COR-L47 (cell line): ENCODE measurements around the gene UBE4B.
"Not testable (repeated sequence)": the region's sequence is repeated elsewhere in the genome, so short reads cannot be mapped to it uniquely, and the experiment has no call there.

Experiments
- DNase-seq: peaks from one replicate; lab custom pipeline; 2025; lab: John Stamatoyannopoulos, UW

Gene UBE4B

DNA sequence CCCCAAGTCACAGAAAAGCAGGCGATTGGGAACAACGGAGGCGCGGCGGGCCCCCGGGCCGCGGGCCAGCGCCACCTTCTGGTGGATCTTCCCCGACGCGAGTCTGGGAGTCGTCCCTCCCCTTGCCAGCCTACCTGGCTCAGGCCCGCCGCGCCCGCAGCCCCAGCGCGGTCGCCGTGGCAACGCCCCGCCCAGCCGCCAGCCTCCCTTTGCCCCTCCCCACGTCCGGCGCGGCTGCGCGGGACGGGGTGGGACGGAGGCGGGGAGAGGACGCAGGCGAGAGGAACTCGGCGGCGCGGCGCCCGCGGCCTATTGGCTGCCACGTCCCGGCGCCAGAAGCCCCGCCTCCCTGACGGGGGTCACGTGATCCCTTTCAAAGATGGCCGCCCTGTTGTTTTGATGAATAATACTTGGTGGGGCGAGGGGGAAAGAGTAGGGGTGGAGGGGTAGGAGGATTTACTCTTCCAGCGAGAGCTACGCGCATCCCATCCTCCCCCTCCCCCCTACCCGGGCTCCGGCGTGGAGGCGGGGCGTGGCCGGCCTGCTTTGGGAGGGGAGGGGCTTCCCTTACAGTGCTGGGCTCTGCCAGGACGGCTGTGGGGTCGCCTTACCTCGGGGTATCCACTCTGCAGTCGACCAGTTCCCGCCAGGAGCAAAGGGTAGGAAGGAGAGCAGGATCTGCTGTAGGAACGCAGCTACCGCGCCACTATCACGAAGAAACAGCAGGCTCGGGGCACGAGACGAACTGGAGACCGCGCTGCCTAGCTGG lies at the start of gene UBE4B:
Gene UBE4B, plus strand, starts transcription at position 369 of the 769 bp plus-strand sequence. CDS start 713 bp downstream, outside the sequence.
- peak; percentile 97 for DNase-seq

DNA sequence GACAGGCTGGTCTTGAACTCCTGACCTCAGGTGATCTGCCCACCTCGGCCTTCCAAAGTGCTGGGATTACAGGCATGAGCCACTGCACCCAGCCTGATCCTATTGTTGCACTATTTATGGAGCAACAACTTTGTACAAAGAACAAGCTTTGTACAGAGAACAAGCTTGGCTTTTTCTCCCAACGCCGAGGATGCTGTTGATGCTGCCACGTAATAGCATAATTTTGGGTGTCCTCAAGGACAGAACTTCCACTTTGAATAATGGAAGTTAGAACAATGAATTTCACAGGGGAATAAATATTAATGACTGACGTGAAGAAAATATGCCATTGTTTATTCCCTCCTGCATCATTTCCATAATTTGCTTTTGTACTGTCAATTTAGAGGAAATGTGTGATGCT lies 48.5 kb upstream of the UBE4B start:
- DNase-seq: no peak

DNA sequence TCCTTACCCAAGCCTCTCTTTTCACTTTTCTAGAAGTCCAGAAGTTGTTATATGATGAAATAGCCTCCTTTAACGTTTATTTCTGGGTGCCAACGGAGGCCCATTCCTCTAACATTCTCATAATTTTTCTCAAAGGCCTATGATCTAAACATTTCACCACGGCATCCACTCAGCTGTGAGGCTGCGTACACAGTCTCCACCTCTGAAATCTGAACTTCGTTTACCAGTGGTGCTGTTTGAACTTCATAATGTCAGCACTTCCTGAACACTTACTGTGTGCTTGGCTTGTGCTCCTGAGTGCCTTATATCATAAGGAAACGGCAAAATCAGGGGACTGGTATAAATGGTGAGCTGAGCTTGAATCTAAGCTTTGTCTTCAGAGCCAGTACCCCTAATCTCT lies 47.8 kb upstream of the UBE4B start:
- DNase-seq: no peak

DNA sequence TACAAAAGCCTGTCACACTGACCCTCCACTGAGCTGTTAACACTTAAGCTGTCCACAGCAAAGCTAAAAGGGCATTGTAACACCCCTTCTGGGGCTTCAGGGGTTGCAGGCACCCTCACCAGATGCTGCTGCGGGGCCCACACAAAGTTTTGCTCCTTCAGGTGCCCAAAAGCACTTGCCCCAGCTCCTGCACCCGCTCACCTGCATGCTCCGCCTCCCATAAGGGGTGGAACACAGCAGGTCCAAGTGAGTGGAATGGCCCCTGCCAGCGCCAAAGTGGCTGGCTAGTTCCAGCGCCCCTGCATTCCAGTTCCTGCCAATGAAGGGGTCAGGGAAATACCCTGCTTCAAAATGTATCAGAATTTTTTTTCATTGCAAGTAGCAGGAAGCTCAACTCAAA lies 43.0 kb upstream of the UBE4B start:
- no peak for DNase-seq

DNA sequence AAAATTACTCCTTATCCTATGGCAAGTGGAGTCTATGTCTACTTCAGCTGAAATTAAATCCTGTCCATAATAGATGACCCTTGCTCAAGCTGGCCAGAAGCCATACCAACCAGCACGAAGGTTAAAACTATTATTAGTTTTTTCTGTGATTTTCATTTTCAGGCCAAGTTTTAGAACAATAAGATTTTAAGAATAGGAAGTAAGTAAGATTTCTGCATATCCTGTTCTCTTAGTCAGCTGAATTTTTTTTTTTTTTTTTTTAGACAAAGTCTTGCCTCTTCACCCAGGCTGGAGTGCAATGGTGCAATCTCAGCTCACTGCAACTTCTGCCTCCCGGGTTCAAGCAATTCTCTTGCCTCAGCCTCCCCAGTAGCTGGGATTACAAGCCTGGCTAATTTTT lies 41.8 kb upstream of the UBE4B start:
- no peak for DNase-seq

DNA sequence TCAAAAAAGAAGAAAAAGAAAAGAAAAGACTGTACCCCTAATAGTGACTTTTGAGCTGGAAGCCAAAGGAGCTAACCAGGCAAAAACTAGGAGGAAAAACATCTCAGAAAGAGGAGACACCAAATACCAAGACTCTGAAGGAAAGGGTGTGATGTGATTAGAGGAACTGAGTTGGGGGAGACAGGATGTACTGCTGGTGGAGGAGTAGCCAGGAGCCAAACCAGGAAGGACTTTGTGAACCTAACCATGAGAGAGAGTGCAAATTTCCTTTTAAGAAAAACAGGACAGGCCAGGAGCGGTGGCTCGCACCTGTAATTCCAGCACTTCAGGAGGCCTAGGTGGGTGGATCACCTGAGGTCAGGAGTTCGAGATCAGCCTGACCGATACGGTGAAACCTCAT lies 39.8 kb upstream of the UBE4B start:
- DNase-seq: no peak

DNA sequence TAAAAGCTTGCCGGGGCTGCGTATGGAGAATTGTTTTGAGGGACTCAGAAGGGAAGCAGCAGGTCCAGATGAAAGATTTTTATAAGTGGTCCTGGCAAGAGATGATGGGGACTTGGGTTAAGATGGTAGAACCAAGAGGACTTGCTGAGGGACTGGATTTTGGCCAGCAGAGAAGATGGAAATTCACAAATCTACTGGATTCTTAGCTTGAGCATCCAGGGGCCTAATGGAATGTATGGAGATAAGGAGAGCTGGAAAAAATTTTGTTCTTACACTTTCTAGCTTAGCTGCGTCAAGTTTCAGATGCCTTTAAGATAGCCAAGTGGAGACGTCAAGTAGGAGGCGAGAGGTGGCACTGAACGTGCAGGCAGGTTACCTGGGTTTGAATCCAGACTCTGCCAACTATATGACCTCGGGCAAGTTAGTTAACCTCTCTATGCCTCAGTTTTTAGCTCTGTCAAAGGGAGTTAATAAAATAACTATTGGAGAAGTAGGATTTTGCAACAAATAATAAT lies 39.1 kb upstream of the UBE4B start:
- DNase-seq: no peak

DNA sequence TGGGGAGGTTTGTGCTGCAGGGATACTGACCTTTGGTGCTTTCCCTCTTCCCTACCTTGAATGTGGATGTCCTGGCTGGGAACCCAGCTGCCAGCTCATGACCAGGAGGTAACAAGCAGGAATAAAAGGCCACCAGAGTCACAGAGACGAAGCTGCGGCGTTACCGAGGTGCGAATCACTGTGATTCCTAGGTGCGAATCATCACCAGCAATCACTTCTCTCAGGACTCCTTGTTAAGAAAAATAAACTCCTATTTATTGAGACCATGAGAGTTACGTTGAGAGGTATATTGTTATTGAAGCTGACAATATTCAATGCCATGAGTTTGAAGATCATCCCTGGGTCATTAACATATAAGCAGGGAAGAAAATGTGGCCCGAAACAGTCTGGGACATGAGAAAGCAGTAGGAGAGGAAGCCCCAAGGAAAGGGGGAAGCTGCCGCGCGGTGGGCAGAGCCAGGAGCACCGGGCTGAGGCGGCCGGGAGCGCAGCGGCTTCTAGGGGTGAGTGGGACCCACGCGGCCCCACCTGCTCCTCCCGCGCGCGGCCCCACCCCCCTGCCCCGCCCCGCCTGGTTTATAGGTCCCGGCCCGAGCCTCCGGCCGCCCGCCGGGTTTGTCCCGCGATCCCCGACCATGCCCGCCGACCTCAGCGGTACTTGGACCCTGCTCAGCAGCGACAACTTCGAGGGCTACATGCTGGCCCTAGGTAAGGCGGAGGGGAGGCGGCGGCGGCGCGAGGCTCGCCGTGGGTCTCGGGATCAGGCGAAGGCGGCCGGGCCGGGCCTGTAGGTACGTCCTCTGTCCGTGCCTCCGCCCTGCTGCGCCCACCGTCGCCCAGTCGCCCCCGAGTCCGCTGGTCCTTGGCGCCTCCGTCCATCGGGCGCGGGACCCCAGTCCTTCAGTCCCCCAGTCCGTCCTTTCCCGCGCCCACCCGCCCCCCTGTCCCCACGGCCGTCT lies 35.9 kb upstream of the UBE4B start, which contains the start of gene RBP7:
Gene RBP7, plus strand, starts transcription at position 605 of the 959 bp plus-strand sequence. Its CDS starts 31 bp downstream, at position 636.
- no peak for DNase-seq

DNA sequence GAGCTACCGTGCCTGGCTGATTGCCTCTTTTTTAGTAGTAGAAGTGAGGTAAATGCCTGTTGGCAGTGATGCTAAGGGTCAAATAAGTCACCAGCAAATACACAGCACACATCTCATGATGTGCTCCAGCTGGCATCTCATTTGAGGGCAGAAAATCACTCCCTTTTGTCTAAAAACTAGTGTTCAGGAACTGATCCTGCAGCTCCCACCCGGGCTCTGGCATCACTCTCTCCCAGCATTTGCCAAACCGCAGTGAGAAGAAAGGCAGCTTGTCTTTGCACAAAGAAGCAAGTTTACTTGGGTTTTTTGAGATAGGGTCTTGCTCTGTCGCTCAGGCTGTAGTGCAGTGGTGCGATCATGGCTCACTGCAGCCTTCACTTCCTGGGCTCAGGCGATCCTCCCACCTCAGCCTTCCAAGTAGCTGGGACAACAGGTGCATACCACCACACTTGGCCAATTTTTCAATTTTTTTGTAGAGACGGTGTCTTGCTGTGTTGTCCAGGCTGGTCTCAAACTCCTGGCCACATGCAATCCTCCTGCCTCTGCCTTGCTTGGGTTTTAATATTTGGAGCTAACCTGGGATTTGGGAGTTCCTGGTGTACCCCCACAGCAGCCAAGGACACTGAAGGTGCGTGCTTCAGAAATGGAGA lies 31.6 kb upstream of the UBE4B start:
- DNase-seq: no peak

DNA sequence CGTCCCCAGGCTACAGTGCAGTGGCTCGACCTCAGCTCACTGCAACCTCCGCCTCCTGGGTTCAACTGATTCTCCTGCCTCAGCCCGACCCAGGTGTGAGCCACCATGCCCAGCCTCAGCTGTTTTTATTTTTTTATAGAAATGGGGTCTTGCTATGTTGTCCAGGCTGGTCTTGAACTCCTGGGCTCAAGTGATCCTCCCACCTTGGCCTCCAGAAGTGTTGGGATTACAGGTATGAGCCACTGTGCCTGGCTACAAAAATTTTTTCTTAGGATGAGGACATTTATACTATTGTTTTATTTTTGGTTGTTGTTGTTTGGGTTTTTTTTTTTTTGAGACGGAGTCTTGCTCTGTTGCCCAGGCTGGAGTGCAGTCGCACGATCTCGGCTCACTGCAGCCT lies 27.5 kb upstream of the UBE4B start:
- DNase-seq: not testable (repeated sequence)

DNA sequence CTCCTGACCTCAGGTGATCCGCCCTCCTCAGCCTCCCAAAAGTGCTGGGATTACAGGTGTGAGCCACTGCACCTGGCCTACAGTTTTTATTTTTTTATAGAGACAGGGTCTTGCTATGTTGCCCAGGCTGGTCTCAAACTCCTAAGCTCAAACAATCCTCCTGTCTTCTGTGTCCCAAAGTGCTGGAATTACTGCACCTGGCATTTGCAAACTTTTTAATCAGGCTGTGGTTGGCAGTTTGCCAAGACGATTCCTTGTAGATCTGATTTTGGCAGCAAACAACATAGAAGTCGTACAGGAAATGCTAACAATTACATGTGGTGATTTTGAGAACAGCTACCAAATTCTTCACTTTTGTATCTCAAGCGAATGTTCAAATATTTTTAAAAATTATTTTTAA lies 25.6 kb upstream of the UBE4B start:
- DNase-seq: peak; percentile 18

DNA sequence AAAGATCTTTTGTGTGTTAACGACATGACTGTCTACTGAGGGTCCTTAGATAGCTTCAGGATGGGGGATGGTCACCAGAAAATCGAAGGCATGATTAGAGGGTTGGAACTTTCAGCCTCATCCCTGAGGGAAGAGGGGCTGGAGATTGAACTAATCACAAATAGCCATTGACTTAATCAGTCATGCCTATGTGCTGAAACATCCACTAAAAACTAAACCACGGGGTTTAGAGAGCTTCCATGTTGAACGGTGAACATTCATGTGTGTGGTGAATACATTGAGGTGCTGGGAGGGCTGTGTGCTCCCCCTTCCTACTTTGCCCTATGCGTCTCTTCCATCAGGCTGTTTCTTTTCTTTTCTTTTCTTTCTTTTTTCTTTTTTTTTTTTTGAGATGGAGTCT lies 18.7 kb upstream of the UBE4B start:
- no peak for DNase-seq

DNA sequence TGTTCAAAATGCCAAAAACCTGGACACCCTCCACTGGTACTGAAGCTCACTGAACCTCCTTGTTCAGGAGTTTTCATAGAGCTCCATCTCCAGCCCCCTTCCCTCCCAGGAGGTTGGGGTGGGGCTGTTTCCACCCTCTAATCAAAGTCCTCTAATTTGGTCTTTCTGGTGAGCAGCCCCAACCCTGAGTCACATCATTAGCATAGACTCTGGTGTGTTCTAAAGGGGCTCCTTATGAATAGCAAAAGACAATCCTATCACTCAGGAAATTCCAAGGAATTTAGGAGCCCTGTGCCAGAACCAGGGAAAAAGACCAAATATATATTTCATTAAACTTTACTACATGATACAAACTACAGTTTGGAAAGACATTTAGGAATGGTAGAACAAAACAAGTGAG lies 13.2 kb upstream of the UBE4B start:
- no peak for DNase-seq

DNA sequence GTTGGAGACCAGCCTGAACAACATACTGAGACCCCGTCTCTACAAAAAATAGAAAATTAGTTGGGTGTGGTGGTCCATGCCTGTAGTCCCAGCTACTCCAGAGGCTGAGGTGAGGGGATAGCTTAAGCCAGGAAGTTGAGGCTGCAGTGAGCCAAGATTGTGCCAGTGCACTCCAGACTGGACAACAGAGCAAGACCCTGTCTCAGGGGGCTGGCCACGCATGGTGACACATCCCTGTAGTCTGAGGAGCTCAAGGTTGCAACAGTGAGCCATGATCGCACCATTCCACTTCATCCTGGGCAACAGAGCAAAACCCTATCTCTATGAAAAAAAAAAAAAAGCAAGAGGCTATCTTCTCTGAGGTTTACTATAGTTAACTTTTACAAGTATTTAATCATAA lies 12.7 kb upstream of the UBE4B start:
- no peak for DNase-seq

DNA sequence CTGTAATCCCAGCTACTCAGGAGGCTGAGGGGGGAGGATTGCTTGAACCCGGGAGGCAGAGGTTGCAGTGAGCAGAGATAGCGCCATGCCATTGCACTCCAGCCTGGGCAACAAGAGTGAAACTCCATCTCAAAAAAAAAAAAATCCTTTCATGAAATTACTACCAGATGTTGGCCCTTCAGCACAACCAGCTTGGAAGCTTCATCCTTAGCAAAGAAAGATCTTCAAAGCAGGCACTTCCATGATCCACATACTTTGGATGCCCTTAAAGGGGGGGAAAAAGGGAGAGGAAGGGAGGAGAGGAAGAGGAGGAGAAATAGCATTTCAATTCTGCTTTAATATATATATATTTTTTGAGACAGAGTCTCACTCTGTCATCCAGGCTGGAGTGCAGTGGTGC lies 12.1 kb upstream of the UBE4B start:
- DNase-seq: not testable (repeated sequence)

DNA sequence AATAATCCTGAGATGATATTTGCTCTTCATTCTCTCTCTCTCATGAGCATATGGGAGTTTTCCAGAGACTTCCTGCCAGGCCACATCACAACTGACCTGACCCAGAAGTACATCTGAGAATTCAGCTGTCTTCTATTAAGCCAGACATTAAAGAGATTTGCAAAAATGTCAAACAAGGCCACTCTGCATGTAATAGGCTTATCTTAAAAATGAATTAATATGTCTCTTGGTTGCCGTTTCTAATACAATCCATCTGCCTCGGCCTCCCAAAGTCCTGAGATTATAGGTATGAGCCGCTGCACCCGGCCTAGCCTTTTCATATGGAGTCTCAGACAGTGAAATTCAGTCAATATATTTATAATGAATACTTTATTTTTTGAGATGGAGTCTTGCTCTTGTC lies 10.8 kb upstream of the UBE4B start:
- DNase-seq: not testable (repeated sequence)

DNA sequence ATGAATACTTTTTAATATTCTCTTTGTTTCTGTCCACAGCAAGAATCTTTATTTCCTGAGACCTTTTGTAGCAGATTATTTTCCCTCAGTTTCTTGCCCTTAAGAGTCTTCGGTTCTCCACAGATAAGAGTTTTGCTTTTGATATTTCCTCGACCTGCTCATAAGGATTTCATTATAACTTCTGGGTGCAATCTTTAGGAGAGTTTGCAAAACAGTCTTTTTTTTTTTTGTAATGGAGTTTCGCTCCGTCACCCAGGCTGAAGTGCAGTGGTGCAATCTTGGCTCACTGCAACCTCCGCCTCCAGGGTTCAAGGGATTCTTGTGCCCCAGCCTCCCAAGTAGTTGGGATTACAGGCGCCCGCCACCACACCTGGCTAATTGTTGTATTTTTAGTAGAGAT lies 10.1 kb upstream of the UBE4B start:
- DNase-seq: no peak

DNA sequence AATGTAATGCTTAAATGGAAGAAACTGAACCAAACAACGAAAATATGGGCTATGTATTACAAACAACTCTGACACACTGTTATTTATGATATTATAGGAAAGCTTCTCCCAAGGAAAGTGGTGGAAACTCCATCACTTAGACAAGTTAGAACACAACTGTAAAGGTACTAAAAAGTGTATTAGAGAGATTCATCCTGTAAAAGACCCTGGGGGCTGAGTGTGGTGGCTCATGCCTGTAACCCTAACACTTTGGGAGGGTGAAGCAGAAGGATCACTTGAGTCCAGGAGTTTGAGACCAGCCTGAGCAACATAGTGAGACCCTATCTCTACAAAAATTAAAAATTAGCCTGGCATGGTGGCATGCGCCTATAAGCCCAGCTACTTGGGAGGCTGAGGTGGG lies 7.4 kb upstream of the UBE4B start:
- DNase-seq: no peak

DNA sequence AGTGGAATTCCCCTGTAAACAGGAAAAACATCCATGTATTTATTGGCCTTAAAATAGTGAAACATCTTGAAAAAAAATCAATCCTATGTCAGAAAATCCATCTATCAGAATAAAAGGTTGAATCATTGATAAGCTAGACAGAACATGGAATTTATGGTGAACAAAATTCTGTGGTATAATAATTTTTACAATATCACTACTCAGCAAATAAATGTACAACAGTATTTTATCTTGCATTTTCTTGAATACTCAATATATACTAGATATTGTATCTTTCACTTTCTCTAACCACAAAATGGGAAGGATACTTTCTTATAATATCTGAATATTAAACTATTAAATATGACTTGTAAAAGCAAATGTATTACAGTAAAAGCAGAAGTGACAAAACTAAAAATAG lies 5.7 kb upstream of the UBE4B start:
- no peak for DNase-seq

DNA sequence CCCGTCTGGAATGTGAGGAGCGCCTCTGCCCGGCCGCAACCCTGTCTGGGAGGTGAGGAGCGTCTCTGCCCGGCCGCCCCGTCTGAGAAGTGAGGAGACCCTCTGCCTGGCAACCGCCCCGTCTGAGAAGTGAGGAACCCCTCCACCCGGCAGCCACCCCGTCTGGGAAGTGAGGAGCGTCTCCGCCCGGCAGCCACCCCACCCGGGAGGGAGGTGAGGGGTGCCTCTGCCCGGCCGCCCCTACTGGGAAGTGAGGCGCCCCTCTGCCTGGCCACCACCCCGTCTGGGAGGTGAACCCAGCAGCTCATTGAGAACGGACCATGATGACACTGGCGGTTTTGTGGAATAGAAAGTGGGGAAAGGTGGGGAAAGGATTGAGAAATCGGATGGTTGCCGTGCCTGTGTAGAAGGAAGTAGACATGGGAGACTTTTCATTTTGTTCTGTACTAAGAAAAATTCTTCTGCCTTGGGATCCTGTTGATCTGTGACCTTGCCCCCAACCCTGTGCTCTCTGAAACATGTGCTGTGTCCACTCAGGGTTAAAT lies 3.7 kb upstream of the UBE4B start:
- not testable (repeated sequence) for DNase-seq

DNA sequence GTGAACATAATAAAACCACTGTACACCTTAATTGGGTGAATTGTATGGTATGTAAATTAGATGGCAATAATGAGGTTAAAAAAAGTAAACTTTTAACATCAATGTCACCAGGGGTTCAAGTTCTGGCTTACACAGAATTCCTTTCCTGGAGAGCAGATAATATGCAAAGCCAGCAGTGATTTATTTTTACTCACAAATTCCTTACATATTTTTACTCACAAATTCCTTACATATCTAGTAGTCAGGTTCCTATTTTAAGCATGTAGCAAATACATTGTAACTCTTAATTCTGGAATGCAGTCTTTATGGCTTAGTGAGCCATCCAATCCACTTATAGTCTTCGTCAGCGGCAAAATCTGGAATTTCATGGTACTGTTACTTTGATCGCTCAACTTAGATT lies 1.3 kb upstream of the UBE4B start:
- DNase-seq: no peak

DNA sequence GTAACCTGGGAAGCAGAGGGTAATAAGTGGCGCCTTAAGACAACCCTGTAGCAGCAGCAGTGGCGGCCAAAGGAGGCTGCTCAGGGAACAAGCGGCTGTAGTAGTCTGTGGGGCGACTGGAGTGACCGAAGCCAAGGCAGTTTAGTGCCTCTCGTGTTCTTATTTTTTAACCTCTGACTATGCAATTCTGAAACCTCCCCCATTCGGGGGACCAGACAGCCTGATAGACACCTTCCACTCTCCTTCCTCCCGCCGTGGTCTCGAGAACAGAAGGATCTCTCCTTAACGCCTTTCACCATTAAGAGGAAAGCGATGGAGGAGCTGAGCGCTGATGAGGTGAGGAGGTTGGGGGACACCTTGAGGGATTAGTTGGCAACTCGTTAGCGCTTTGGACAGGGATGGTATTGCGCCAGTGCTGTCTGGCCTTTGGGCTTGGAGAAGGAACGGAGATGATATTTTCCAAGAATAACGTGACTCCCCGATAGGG lies 644 bp downstream of the UBE4B start:
- DNase-seq: peak; percentile 22
